HUDEP-2 (cell line): ENCODE results near the gene FIBP.
A peak's percentile ranks its signal among the peaks of the same experiment; 100 is the strongest.

ENCODE experiments used
- DNase-seq, 76 experiments: peaks; one replicate each; lab custom pipeline; 2025; ENCODE audit not compliant: unreplicated experiment in 76 of 76; lab: John Stamatoyannopoulos, UW

FIBP gene

DNA sequence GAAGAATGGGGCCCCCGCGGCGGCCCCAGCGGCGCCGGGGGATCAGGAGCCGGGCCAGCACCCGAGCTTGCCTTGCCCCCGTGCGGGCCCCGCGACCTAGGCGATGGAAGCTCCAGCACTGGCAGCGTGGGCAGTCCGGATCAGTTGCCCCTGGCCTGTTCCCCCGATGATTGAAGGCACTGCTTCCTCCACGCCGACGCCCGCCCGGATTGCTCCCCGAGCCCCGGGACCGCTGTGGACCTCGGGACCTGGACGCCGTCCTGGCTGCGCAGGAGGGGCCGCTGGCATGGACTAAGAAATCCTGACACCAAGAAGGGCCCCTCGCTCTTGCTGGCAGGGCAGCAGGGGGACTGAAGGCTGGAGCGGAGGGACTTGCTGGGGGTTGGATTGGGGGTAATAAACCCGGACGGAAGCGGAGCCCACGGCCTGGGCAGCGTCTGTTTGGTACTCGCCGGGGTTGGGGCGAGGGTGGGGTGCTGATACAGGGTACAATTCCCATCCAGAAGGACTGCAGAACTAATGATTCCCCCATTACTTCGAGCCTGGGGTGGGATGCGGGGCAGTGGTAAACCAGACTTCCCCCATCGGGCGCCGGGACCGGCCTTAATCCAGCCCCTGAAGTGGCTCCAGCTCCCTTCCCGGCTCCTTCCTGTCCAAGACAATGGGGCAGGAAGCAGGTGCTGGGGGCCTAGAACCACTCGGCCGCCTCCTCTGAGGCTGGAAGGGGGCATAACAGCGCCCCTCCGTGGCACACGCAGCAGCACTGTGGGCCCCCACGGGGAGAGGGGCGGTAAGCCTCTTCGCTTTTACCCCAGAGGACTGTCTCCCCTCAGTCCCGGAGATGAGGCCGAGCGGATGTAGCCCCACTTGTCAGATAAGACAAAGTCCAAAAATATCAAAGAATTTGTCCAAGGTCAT is 3.2 kb upstream of the FIBP start:
- peak in 14 of 76 experiments; percentile 19 to 64 (median 46) for DNase-seq

GRCh38 chr11:65890324-65891218 is 2.3 kb upstream of the FIBP start, which contains the start of gene CCDC85B:
CCDC85B (plus strand) TSS chr11:65890673; CDS start chr11:65890784, 111 bp downstream.
- peak in 74 of 76 experiments; percentile 48 to 97 (median 94) for DNase-seq

- DNase-seq: peak in 2 of 76 experiments; percentile 43 to 60
Observed at GRCh38 chr11:65887723-65888162, 528 bp downstream of the FIBP start.

DNA sequence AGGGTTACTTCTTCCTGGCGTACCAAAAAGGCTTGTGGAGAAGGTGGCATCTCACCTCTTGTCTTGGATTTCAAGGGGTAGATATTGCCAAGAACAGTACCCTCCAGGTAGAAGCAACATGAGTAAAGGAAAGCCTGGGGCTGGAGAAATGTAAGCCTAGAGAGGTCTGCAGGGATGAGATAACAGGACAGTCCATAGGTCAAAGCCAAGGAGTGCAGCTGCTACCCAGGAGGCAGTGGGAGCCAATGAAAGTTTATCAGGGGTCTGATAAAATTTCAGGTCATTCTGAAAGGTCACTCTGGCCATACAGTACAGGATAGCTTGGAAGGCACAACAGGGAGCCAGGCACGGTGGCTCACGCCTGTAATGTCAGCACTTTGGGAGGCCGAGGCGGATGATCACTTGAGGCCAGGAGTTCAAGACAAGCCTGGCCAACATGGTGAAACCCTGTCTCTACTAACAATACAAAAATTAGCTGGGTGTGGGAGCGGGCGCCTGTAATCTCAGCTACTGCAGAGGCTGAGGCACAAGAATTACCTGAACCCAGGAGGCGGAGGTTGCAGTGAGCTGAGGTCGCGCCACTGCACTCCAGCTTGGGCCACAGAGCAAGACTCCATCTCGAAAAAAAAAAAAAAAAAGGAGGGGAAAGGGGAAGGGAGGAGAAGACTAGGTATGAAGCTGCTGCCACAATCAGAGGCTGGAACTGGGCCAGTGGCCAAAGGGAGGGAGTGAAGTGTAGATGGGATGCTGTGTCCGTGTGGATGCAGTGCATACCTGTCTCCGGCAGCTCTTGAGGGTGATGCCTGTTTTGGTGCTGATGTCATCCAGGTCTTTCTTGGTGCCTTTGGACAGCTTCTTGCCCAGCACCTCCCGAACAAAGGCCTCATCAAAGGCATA is 1.2 kb downstream of the FIBP start:
- no peak for DNase-seq

DNA sequence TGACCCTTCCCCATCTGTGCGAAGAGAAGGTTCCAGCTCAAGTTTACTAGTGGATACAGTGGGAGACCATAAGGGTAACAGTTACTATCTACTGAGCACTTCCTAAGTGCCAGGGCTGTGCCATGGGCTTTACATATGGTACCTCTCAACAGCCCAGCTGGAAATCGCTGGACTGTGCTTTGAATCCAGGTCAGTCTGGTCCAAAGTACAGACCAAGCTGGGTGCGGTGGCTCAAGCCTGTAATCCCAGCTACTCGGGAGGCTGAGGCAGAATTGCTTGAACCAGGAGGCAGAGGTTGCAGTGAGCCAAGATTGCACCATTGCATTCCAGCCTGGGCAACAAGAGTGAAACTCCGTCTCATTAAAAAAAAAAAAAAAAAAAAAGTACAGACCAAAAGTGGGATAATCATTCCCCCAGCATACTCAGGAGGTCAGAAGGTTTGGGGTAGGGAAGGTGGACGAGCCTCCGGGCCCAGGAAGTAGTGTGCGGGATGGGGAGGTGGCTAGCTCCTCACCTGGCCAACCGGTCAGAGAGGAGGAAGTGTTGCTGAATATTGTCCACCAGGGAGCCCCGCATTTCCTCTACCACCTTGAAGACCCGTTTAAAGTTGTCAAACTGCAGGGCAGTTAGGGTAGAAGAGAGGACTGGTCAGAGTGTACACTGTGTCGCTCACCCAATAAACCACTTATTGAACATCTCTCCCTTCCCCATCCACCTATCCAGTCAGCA is 2.3 kb downstream of the FIBP start:
- DNase-seq: no peak

GRCh38 chr11:65885231-65885630 is 3.0 kb downstream of the FIBP start:
- no peak for DNase-seq

- peak in 68 of 76 experiments; percentile 14 to 84 (median 62) for DNase-seq
Observed at GRCh38 chr11:65884716-65885092, 3.6 kb downstream of the FIBP start.

DNA sequence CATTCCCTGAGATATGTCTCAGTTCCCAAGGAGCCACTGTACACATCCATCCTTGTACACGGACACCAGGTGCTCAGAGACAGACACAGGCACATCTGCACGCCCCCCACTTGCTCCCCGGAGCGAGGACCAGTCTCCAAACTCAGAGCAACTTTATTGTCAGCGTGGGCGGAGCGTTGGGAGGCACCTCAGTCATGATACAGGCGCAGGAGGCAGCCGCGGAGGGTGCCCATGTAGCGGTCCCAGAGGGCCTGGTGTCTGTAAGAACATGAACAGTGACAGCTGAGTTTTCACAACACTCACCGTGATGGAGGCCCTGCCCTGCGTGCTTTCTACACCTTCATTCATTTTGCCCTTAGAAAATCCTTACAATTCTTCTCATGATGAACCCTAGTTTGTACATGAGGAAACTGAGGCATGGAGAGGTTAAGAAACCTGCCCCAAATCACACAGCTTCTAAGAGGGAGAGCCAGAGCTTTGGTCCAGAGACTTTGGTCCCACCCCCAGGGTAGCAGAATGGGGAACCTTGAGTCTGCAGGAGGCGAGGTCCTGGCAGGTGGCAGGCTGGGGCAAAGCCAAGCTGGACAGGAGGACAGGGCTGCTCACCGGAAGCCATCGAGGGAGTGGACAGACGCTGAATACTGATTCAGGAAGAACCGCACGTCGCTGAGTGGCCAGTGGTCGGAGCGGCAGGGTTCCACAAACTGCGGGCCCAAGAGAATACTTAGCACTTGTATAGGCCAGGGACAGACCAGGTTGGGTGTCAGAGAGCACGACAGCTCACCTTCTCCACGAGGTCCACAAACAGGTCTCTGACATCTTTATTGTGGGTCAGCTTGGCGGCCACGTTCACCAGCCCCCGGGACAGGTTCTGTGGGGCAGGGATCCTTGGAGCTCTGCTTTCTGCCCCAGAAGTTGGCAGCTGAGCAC is 4.2 kb downstream of the FIBP start:
- DNase-seq: no peak

DNA sequence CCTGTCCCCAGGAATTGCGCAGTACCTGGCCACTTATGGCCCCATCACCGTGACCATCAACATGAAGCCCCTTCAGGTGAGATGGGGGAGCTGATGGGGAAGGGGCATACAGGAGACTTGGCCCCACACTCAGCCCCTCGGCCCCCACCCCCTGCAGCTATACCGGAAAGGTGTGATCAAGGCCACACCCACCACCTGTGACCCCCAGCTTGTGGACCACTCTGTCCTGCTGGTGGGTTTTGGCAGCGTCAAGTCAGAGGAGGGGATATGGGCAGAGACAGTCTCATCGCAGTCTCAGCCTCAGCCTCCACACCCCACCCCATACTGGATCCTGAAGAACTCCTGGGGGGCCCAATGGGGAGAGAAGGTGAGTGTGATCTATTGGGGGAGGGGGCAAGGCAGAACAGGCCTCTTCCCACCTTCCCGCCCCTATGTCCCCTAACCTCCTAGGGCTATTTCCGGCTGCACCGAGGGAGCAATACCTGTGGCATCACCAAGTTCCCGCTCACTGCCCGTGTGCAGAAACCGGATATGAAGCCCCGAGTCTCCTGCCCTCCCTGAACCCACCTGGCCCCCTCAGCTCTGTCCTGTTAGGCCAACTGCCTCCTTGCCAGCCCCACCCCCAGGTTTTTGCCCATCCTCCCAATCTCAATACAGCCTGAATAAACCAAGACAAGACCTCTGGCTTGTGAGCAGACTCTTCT is 5.1 kb downstream of the FIBP start:
- no peak for DNase-seq

- DNase-seq: no peak
Observed at GRCh38 chr11:65882120-65883057, 5.9 kb downstream of the FIBP start.

DNA sequence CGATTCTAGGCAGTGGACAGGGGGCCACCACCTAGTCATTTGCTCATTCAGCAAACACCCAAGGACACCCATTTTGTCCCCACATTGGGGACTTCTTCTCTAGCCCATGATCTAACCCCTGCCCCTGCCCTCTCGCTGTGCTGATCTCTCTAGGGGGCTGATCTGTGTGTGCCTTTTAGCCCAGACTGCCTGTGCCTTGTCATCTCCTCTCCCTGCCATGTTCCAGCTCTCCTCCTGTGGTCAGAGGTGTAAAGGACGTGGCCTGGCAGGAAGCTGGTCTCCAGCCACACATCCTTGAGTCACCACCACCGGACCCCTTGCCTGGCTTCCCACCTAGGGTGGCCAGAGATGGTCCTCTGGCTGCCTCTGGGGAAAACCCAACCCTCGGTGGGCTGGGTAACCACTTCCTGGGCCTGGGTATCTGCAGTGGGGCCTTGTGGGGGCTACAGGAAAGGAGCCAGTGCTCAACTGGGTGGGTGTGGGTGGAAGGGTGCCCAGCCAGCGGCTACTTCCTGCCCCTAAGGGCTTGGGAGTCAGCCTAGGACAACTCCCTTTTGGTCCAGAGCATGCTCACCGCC is 7.3 kb downstream of the FIBP start:
- no peak for DNase-seq

- DNase-seq: no peak
Observed at GRCh38 chr11:65880027-65880426, 8.2 kb downstream of the FIBP start.

GRCh38 chr11:65879617-65880016 is 8.7 kb downstream of the FIBP start, which contains the start of gene CTSW:
CTSW (plus strand) TSS chr11:65879837; CDS start chr11:65879855, 18 bp downstream.
- DNase-seq: no peak

GRCh38 chr11:65873318-65874156 is 14.7 kb downstream of the FIBP start:
- DNase-seq: peak in 73 of 76 experiments; percentile 58 to 96 (median 86)

DNA sequence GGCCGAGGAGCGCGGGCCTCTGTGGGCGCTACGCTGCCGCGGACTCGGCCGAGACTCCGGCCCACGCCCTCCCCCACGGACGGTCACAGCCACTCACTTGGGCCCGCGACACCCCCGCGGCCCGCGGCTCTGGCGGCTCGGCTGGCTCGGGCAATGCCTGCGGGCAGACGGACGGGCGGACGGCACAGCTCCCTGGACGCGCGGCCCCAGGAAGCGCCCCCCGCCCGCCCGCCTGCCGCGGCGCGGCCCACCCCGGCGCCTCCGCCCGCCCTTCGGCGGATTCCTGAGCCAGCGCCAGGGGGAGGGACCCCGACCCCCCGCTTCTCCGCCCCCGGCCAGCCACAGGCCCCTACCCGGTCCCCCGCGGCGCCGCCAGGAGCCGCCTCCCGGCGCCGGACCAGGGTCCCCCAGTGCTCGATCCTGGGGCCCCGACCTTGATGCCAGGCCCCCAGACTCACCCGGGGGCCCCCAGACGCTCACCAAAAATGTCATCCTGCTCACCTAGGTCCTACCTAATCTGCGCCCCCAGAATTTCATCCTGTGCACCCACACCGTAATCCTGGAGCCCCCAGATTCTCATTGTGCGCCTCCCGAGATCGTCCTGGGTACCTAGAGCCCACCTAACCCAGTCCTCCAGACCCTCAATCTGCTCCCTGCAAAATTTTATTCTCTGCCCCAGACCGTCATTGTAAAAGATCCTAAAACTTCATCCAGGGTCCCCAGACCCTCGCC is 15.5 kb downstream of the FIBP start, which contains the start of gene EFEMP2:
TSS of gene EFEMP2 (minus strand) at position 215 of the 732 bp plus-strand sequence. CDS start 446 bp downstream, outside the sequence.
- no peak for DNase-seq
